GM12878 (cell line): ENCODE results near the gene KDM6B. TPM values are rescaled to one million over a fixed set of nuclear protein-coding genes. Genes with fewer than 3 reads are reported as not detected.

Experiments
- ATAC-seq: fragments of 200-7000 bp; cut with Tn5 transposase; 3 replicates; pipeline ENCODE4 v1.9.1; 2020; ENCODE audit warnings: mild to moderate bottlenecking, moderate library complexity
- BruUV-seq: library from RNA; stranded (reverse); fragments of 400-500 nt; replicated peaks from 2 replicates; lab custom pipeline; 2021; lab: Mats Ljungman, UMichigan
- CTCF ChIA-PET: fragments of 300-600 bp; sonication (Branson Sonifier 250); formaldehyde crosslinking; extraction: SDS; loops from one replicate; lab custom pipeline; 2021; ENCODE audit warnings: inconsistent platforms; lab: Yijun Ruan, JAX
- POLR2A ChIA-PET: fragments of 350-600 bp; formaldehyde crosslinking; extraction: SDS; loops from one replicate; lab custom pipeline; 2021; ENCODE audit warnings: inconsistent platforms; lab: Charles Lee
- RAD21 ChIA-PET: fragments of 300-600 bp; sonication (Branson Sonifier 250); formaldehyde crosslinking; loops from one replicate; lab custom pipeline; 2023; ENCODE audit warnings: antibody characterized with exemption; ENCODE audit not compliant: unreplicated experiment; lab: Charles Lee
- SMC1A ChIA-PET: fragments of 300-600 bp; sonication (Branson Sonifier 250); formaldehyde crosslinking; loops from one replicate; lab custom pipeline; 2023; ENCODE audit not compliant: unreplicated experiment, uncharacterized antibody; lab: Charles Lee
- DNase-seq: peaks from one replicate; pipeline ENCODE4 v3.0.0-alpha.2; 2011; ENCODE audit warnings: low read depth, low spot score
- FAIRE-seq: peaks from 3 replicates; lab custom pipeline; 2011; peaks lifted over from hg19 to GRCh38; lab: Jason Lieb, UNC
- H2AFZ ChIP-seq: 2 replicates; pipeline ENCODE4 v1.6.0; 2011; ENCODE audit warnings: low read depth, low read length, control low read depth; ENCODE audit not compliant: control insufficient read depth
- H3K27ac ChIP-seq: 2 replicates; pipeline ENCODE4 v1.5.1; 2011; ENCODE audit warnings: control low read depth; ENCODE audit not compliant: control insufficient read depth, insufficient read depth
- H3K27me3 ChIP-seq, 2 experiments: replicated peaks in 1 of 2; 2 replicates each; pipeline versions ENCODE4 v1.6.0 to v1.6.1; 2011; ENCODE audit warnings: low read length in 1 of 2; ENCODE audit not compliant: control insufficient read depth in 2 of 2, insufficient read depth in 2 of 2
- H3K36me3 ChIP-seq, 2 experiments: 2 replicates each; pipeline ENCODE4 v1.5.1; 2011; ENCODE audit warnings: low read length in 1 of 2; ENCODE audit not compliant: control insufficient read depth in 2 of 2, insufficient read depth in 2 of 2
- H3K4me1 ChIP-seq: 2 replicates; pipeline ENCODE4 v1.6.1; 2011; ENCODE audit warnings: mild to moderate bottlenecking, low read length, moderate library complexity, mixed read lengths; ENCODE audit not compliant: control insufficient read depth, insufficient read depth
- H3K4me2 ChIP-seq: 2 replicates; pipeline ENCODE4 v1.6.0; 2011; ENCODE audit warnings: control low read depth; ENCODE audit not compliant: control insufficient read depth, insufficient read depth
- H3K4me3 ChIP-seq: fragments of 200-600 bp; sonication (generic); 2 replicates; pipeline ENCODE4 v1.5.1; 2016
- H3K79me2 ChIP-seq: 2 replicates; pipeline ENCODE4 v1.6.0; 2011; ENCODE audit warnings: low read length; ENCODE audit not compliant: control insufficient read depth, insufficient read depth
- H3K9ac ChIP-seq: 2 replicates; pipeline ENCODE4 v1.8.0; 2011; ENCODE audit warnings: low read length, control low read depth, mixed read lengths; ENCODE audit not compliant: control insufficient read depth, insufficient read depth
- H3K9me3 ChIP-seq: replicated peaks from 3 replicates; pipeline ENCODE4 v1.5.1; 2011; ENCODE audit warnings: mild to moderate bottlenecking, low read length; ENCODE audit not compliant: control insufficient read depth, insufficient read depth
- H4K20me1 ChIP-seq: 2 replicates; pipeline ENCODE4 v1.6.0; 2011; ENCODE audit not compliant: control insufficient read depth, insufficient read depth
- CBX5 ChIP-seq: sonication (generic); IDR thresholded peaks from 2 replicates; pipeline ENCODE4 v1.6.1; 2016; ENCODE audit warnings: low read depth, moderate library complexity, mild to moderate bottlenecking, inconsistent platforms
- IKZF1 ChIP-seq: fragments of 450-650 bp; conservative IDR thresholded peaks from 2 replicates; pipeline ENCODE4 v1.6.1; 2017; ENCODE audit warnings: antibody characterized with exemption, mild to moderate bottlenecking
- IRF4 ChIP-seq: IDR thresholded peaks from 2 replicates; pipeline ENCODE4 v1.6.1; 2011; ENCODE audit warnings: low read depth, low read length
- NKRF ChIP-seq: fragments of 450-650 bp; conservative IDR thresholded peaks from 2 replicates; pipeline ENCODE4 v1.6.1; 2017; ENCODE audit warnings: mild to moderate bottlenecking, moderate library complexity
- NR2C2 ChIP-seq: IDR thresholded peaks from 2 replicates; pipeline ENCODE4 v1.6.1; 2011; ENCODE audit warnings: borderline replicate concordance, low read depth; ENCODE audit not compliant: control insufficient read depth, insufficient read length
- RUNX3 ChIP-seq: IDR thresholded peaks from 2 replicates; pipeline ENCODE4 v1.6.1; 2012; ENCODE audit warnings: low read length, inconsistent platforms
- SMARCA5 ChIP-seq: fragments of 450-650 bp; IDR thresholded peaks from 2 replicates; pipeline ENCODE4 v1.6.1; 2017; ENCODE audit warnings: mild to moderate bottlenecking
- STAT3 ChIP-seq: IDR thresholded peaks from 2 replicates; pipeline ENCODE4 v1.6.1; 2011; ENCODE audit warnings: low read depth, low read length, improper control_type of control experiment
- TCF12 ChIP-seq: IDR thresholded peaks from 2 replicates; pipeline ENCODE4 v1.6.1; 2011; ENCODE audit warnings: low read depth, mild to moderate bottlenecking, low read length
- ZNF622 ChIP-seq: fragments of 450-650 bp; IDR thresholded peaks from 2 replicates; pipeline ENCODE4 v1.6.1; 2017; ENCODE audit warnings: mild to moderate bottlenecking, inconsistent platforms
- WGBS: methylation state at CpG from one replicate; pipeline ENCODE4 v1.1.6; 2016; ENCODE audit warnings: low lambda C conversion rate; ENCODE audit not compliant: insufficient replicate concordance, insufficient coverage; ENCODE audit errors: missing lambda C conversion rate; 5-methylcytosine and 5-hydroxymethylcytosine counted together
- in situ Hi-C: fragments of 300-500 bp; cut with MboI; formaldehyde crosslinking; loops from 9 replicates; pipeline ENCODE4 v1.14.3; 2018; ENCODE audit warnings: mixed read lengths
- intact Hi-C: fragments of 100-400 bp; cut with micrococcal nuclease; formaldehyde crosslinking; loops from one replicate; pipeline ENCODE4 v1.14.2; 2022; ENCODE audit not compliant: unreplicated experiment
- polyA plus RNA-seq, 11 experiments: library from polyadenylated mRNA; depleted of rRNA in 4 of 11; unstranded in 6 of 11; stranded (reverse) in 5 of 11; fragments of >200 nt; fragmentation: Nextera tagmentation in 4 of 11; fragmentation: Illumina TruSeq in 1 of 11; extraction: Ambion mirVana in 4 of 11; extraction: Trizol in 1 of 11; gene quantifications; 1 replicate in 1 of 11; 2 replicates in 10 of 11; pipeline versions ENCODE4 v1.2.1 to v1.2.3, GENCODE V29; 2011 to 2016; ENCODE audit warnings: inconsistent platforms in 2 of 11, missing spikeins in 2 of 11, low read depth in 1 of 11
- total RNA-seq, 4 experiments: library from RNA; depleted of rRNA in 3 of 4; stranded (reverse); fragments of >200 nt in 3 of 4; fragmentation: Illumina TruSeq in 1 of 4; extraction: Trizol in 1 of 4; gene quantifications; 2 replicates each; pipeline versions ENCODE4 v1.2.1 to v1.2.3, GENCODE V29; 2013 to 2021
- TF ChIP-seq, protein P1 (sequence below): IDR thresholded peaks from 2 replicates; pipeline ENCODE4 v1.6.1; 2011; ENCODE audit warnings: borderline replicate concordance, low read depth, mild to moderate bottlenecking, moderate library complexity, low read length; ENCODE audit not compliant: insufficient read depth, poor library complexity, severe bottlenecking

Gene KDM6B
- total and polyA plus RNA-seq, 10 of the 15 experiments (the other 5 are each of a cell fraction or from before 2014, with no cell fraction given): 0.05 to 33.5 (median 2.3) TPM

DNA sequence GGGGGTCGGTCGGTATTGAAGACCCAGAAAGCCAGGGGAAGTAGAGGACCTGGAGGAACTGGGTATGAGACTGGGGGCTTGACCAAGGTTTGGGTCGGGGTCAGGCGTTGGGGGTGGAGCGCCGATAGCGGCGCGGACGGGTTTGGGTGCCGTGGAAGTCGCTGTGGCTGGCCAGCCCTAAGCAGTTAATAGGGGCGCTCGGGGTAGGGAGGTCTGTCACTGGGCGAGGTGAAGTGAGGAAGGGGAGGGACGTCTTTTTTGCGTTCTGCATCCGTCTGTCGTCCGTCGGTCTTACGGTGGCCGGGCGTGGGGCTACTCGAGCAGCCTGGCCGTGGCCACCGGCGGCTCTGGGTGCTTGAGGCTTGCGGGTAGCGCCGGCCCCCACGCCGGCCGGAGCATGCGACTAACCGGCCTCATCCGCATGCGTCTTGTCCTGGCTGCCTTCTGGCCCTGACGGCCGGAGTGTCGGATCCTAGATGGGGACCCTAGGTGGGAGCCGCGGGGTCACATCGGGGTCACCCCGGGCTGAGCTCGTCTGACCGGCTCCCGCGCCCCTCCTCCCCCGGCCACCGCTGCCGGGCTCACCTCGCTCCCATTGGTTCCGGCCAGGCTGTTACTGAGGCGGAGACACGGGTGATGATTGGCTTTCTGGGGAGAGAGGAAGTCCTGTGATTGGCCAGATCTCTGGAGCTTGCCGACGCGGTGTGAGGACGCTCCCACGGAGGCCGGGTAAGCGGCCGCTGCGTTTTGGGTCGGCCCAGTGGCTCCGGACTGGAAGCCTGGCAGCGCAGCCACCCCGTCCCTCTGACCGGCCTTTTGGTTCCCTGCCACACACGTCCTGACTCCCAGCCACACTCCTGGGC lies 10.5 kb downstream of the KDM6B start (continued):
- TF ChIP-seq NKRF (peak; percentile 38; the same call in 1 of the 2 replicates), RUNX3 (no peak)
- TF ChIP-seq, all 136 proteins: peak for 34

GRCh38 chr17:7845359-7846062 lies 11.5 kb downstream of the KDM6B start:
- Histone ChIP-seq H3K4me3 (peak overlapping the region; percentile 92), H3K9me3 (no peaks in the 10 kb centered on the region), H3K4me2 (peak overlapping the region; percentile 100), H3K4me1 (peaks cover 20% of the 10 kb centered on the region), H3K36me3 (peaks cover 0 to 21% of the 10 kb centered on the region in 2 experiments; a peak in 3 of 4 replicates), H4K20me1 (no peaks in the 10 kb centered on the region; the same call in 1 of the 2 replicates), H3K27me3 (no peaks in the 10 kb centered on the region), H3K27ac (peak overlapping the region; percentile 95; the same call in 1 of the 2 replicates), H3K79me2 (peaks cover 37% of the 10 kb centered on the region), H3K9ac (peak overlapping the region; percentile 96), H2AFZ (no peak overlapping the region)
- ATAC-seq (no peak), DNase-seq (no peak), FAIRE-seq (no peak)
- RAD21 ChIA-PET: interaction anchor here (0.6 to 3.7 kb wide), 9 partner anchors 11 to 144 kb away, joined by 3 to 36 read pairs (median 4); partner anchors contain the start of genes KDM6B and NAA38
- in situ Hi-C loops (no loop called here), intact Hi-C loops (no loop called here)
- no TSS peak for BruUV-seq
- 64% methylated on average over 15 of the region's 15 CpGs for WGBS
- CTCF ChIA-PET: interaction anchor here (0.6 to 5.7 kb wide), 8 partner anchors 11 to 273 kb away, joined by 3 to 57 read pairs (median 4); partner anchors contain the start of genes CYB5D1, KDM6B, NAA38 and TP53
- SMC1A ChIA-PET: interaction anchor here (0.9 to 1.8 kb wide), 3 partner anchors 11 to 274 kb away, joined by 3 to 22 read pairs (median 4); partner anchors contain the start of gene KDM6B
- POLR2A ChIA-PET: interaction anchor here (0.9 to 4.1 kb wide), 5 partner anchors 11 to 160 kb away, joined by 3 to 49 read pairs (median 3); partner anchors contain the start of gene KDM6B
- TF ChIP-seq NR2C2 (no peak), NKRF (no peak), ZNF622 (no peak), TCF12 (no peak), IRF4 (no peak), STAT3 (no peak), SMARCA5 (no peak), IKZF1 (no peak), CBX5 (no peak)
- TF ChIP-seq, protein P1, sequence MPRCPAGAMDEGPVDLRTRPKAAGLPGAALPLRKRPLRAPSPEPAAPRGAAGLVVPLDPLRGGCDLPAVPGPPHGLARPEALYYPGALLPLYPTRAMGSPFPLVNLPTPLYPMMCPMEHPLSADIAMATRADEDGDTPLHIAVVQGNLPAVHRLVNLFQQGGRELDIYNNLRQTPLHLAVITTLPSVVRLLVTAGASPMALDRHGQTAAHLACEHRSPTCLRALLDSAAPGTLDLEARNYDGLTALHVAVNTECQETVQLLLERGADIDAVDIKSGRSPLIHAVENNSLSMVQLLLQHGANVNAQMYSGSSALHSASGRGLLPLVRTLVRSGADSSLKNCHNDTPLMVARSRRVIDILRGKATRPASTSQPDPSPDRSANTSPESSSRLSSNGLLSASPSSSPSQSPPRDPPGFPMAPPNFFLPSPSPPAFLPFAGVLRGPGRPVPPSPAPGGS: no peak
